Panc1 (cell line): ENCODE data around the gene C15orf62. TPM values are rescaled to one million over a fixed set of nuclear protein-coding genes. Genes with fewer than 3 reads are reported as not detected.

Source experiments
- ATAC-seq: fragments of 200-7000 bp; cut with Tn5 transposase; 2 replicates; pipeline ENCODE4 v1.9.1; 2020; ENCODE audit warnings: mild to moderate bottlenecking, moderate library complexity
- BruUV-seq: library from RNA; stranded (reverse); fragments of 400-500 nt; replicated peaks from 2 replicates; lab custom pipeline; 2021; lab: Mats Ljungman, UMichigan
- CTCF ChIA-PET: fragments of 300-600 bp; sonication (Branson Sonifier 250); formaldehyde crosslinking; loops from one replicate; lab custom pipeline; 2022; ENCODE audit warnings: antibody characterized with exemption; lab: Charles Lee
- POLR2A ChIA-PET: fragments of 300-600 bp; sonication (Branson Sonifier 250); formaldehyde crosslinking; loops from one replicate; lab custom pipeline; 2022; ENCODE audit warnings: antibody characterized with exemption; lab: Charles Lee
- DNase-seq: peaks from one replicate; pipeline ENCODE4 v3.0.0-alpha.2; 2010; ENCODE audit warnings: low read depth, low spot score
- H3K27ac ChIP-seq: 2 replicates; pipeline ENCODE4 v1.5.1; 2011; ENCODE audit warnings: mild to moderate bottlenecking, low read length, inconsistent platforms
- H3K27me3 ChIP-seq: fragments of 200-500 bp; sonication (Bioruptor generic); 2 replicates; pipeline ENCODE4 v1.6.0; 2014; ENCODE audit warnings: low read length, inconsistent platforms; ENCODE audit not compliant: control insufficient read depth, insufficient read depth
- H3K36me3 ChIP-seq: fragments of 200-500 bp; sonication (Bioruptor generic); 2 replicates; pipeline ENCODE4 v1.5.1; 2014; ENCODE audit warnings: inconsistent platforms, mild to moderate bottlenecking, low read length, moderate library complexity; ENCODE audit not compliant: control insufficient read depth, insufficient read depth
- H3K4me1 ChIP-seq: 2 replicates; pipeline ENCODE4 v1.5.1; 2011; ENCODE audit warnings: inconsistent platforms, mild to moderate bottlenecking, low read length, moderate library complexity; ENCODE audit not compliant: control insufficient read depth, insufficient read depth
- H3K4me3 ChIP-seq, 2 experiments: 2 replicates each; pipeline ENCODE4 v1.5.1; 2011 to 2012; ENCODE audit warnings: low read depth in 2 of 2, low read length in 2 of 2, mild to moderate bottlenecking in 2 of 2, inconsistent platforms in 1 of 2, moderate library complexity in 1 of 2
- H3K9me3 ChIP-seq: fragments of 200-500 bp; sonication (Bioruptor generic); 2 replicates; pipeline ENCODE4 v1.5.1; 2014; ENCODE audit warnings: low read depth, mild to moderate bottlenecking, inconsistent platforms, low read length, moderate library complexity; ENCODE audit not compliant: control insufficient read depth, insufficient read depth
- CTCF ChIP-seq: fragments of 450-650 bp; IDR thresholded peaks from 2 replicates; pipeline ENCODE4 v1.5.1; 2017; ENCODE audit warnings: mild to moderate bottlenecking
- POLR2AphosphoS5 ChIP-seq: IDR thresholded peaks from 2 replicates; pipeline ENCODE4 v1.6.1; 2012; ENCODE audit warnings: mild to moderate bottlenecking, low read depth, low read length, moderate library complexity
- REST ChIP-seq, 2 experiments: IDR thresholded peaks; 2 replicates each; pipeline ENCODE4 v1.6.1; 2011 to 2012; ENCODE audit warnings: low read depth in 2 of 2, control low read depth in 1 of 2, low read length in 1 of 2, mild to moderate bottlenecking in 1 of 2, moderate library complexity in 1 of 2; ENCODE audit not compliant: insufficient read depth in 1 of 2
- SIN3A ChIP-seq: IDR thresholded peaks from 2 replicates; pipeline ENCODE4 v1.6.1; 2012; ENCODE audit warnings: low read depth, mild to moderate bottlenecking, low read length, moderate library complexity, borderline replicate concordance; ENCODE audit not compliant: insufficient read depth
- TCF7L2 ChIP-seq: IDR thresholded peaks from 2 replicates; pipeline ENCODE4 v1.6.1; 2011; ENCODE audit warnings: mild to moderate bottlenecking, low read depth, low read length, inconsistent platforms
- in situ Hi-C: cut with HindIII; loops from 2 replicates; pipeline ENCODE4 v1.10.0; 2016; ENCODE audit warnings: low sequenced_read_pairs, low pct_unique_long_range_greater_than_20kb
- intact Hi-C: fragments of 100-400 bp; cut with micrococcal nuclease; formaldehyde crosslinking; loops from one replicate; pipeline ENCODE4 v1.10.0; 2022; ENCODE audit not compliant: unreplicated experiment
- total RNA-seq: library from RNA; stranded (reverse); gene quantifications from one replicate; pipeline ENCODE4 v1.2.1, GENCODE V29; 2021; ENCODE audit not compliant: unreplicated experiment

C15orf62 gene
- total RNA-seq, 1 experiment from 2014 or later = 0.33 TPM

- DNase-seq (no peak), ATAC-seq (no peak)
- H3K4me1 ChIP-seq = peaks cover 15% of the 10 kb centered on the region
- in situ Hi-C loops (loop anchor here (25.0 kb wide), 1 partner anchor 153 kb away; no protein-coding TSS in a partner anchor), intact Hi-C loops (loop anchor here (10.0 kb wide), 1 partner anchor 115 kb away; no protein-coding TSS in a partner anchor)
- CTCF ChIA-PET = interaction anchor here (0.5 kb wide), 1 partner anchor 88 kb away, joined by 4 read pairs; no protein-coding TSS in a partner anchor
- TF ChIP-seq REST (IDR thresholded peaks at IDR 0.05; ENCODE audit: insufficient read depth in 1 of 2, low read depth in 2 of 2, low read length in 1 of 2) = no peak
- TF ChIP-seq SIN3A = no peak
- no peak for TF ChIP-seq POLR2AphosphoS5
- no peak for TF ChIP-seq CTCF
- no peak for TF ChIP-seq TCF7L2
- H3K36me3 ChIP-seq = no peaks in the 10 kb centered on the region
- no peak overlapping the region for H3K4me3 ChIP-seq
- no peaks in the 10 kb centered on the region for H3K27me3 ChIP-seq
- POLR2A ChIA-PET = no interaction called here
- H3K9me3 ChIP-seq = no peaks in the 10 kb centered on the region
- BruUV-seq = no TSS peak
- no peak overlapping the region for H3K27ac ChIP-seq
Observed at GRCh38 chr15:40789999-40790398, 20.2 kb downstream of the C15orf62 start.

GRCh38 chr15:40790718-40791117, 20.9 kb downstream of the C15orf62 start:
- Histone ChIP-seq H3K27ac (no peak overlapping the region), H3K36me3 (no peaks in the 10 kb centered on the region), H3K4me3 (no peak overlapping the region), H3K4me1 (peaks cover 15% of the 10 kb centered on the region), H3K9me3 (no peaks in the 10 kb centered on the region), H3K27me3 (no peaks in the 10 kb centered on the region)
- TF ChIP-seq POLR2AphosphoS5 (no peak), CTCF (no peak), SIN3A (no peak), REST (IDR thresholded peaks at IDR 0.05; ENCODE audit: insufficient read depth in 1 of 2, low read depth in 2 of 2, low read length in 1 of 2) (no peak), TCF7L2 (no peak)
- DNase-seq (no peak), ATAC-seq (no peak)
- POLR2A ChIA-PET = no interaction called here
- intact Hi-C loops = no loop called here
- BruUV-seq = no TSS peak
- CTCF ChIA-PET = interaction anchor here (0.5 kb wide), 1 partner anchor 87 kb away, joined by 4 read pairs; no protein-coding TSS in a partner anchor
- in situ Hi-C loops = loop anchor here (25.0 kb wide), 1 partner anchor 153 kb away; no protein-coding TSS in a partner anchor
